PC-9 (cell line): ENCODE data around the gene S100PBP. TPM values are rescaled to one million over a fixed set of nuclear protein-coding genes. Genes with fewer than 3 reads are reported as not detected.

ENCODE experiments used
- BruUV-seq: library from RNA; stranded (reverse); fragments of 400-500 nt; replicated peaks from 2 replicates; lab custom pipeline; 2021; lab: Mats Ljungman, UMichigan
- CTCF ChIA-PET: fragments of 300-600 bp; sonication (Branson Sonifier 250); formaldehyde crosslinking; loops from one replicate; lab custom pipeline; 2022; ENCODE audit warnings: antibody characterized with exemption; lab: Charles Lee
- POLR2A ChIA-PET: fragments of 300-600 bp; sonication (Branson Sonifier 250); formaldehyde crosslinking; loops from one replicate; lab custom pipeline; 2022; ENCODE audit warnings: antibody characterized with exemption; ENCODE audit not compliant: unreplicated experiment; lab: Charles Lee
- DNase-seq, 2 experiments: peaks; one replicate each; pipeline versions ENCODE4 v3.0.0 to v3.0.0-alpha.2; 2015 to 2022; ENCODE audit warnings: mixed read lengths in 1 of 2
- H2AFZ ChIP-seq: fragments of 200-600 bp; sonication (generic); 2 replicates; pipeline ENCODE4 v1.8.1; 2017; ENCODE audit warnings: antibody characterized with exemption
- H3F3A ChIP-seq: fragments of 200-600 bp; sonication (generic); 2 replicates; pipeline ENCODE4 v1.8.1; 2017; ENCODE audit warnings: antibody characterized with exemption, mild to moderate bottlenecking, low read depth; ENCODE audit not compliant: insufficient read depth
- H3K27ac ChIP-seq: fragments of 200-600 bp; sonication (generic); 2 replicates; pipeline ENCODE4 v1.6.1; 2016; ENCODE audit warnings: mixed run types
- H3K27me3 ChIP-seq: fragments of 200-600 bp; sonication (generic); 2 replicates; pipeline ENCODE4 v1.6.1; 2016; ENCODE audit warnings: low read depth, mixed run types; ENCODE audit not compliant: insufficient read depth
- H3K36me3 ChIP-seq: fragments of 200-600 bp; sonication (generic); 2 replicates; pipeline ENCODE4 v1.6.1; 2016; ENCODE audit warnings: low read depth, mixed run types
- H3K4me1 ChIP-seq: fragments of 200-600 bp; sonication (generic); replicated peaks from 2 replicates; pipeline ENCODE4 v1.6.1; 2016; ENCODE audit warnings: mixed run types; ENCODE audit not compliant: insufficient read depth
- H3K4me2 ChIP-seq: fragments of 200-600 bp; sonication (generic); 2 replicates; pipeline ENCODE4 v1.6.1; 2017; ENCODE audit warnings: mixed run types
- H3K4me3 ChIP-seq: fragments of 200-600 bp; sonication (generic); 2 replicates; pipeline ENCODE4 v1.6.1; 2016; ENCODE audit warnings: mixed run types
- H3K79me2 ChIP-seq: fragments of 200-600 bp; sonication (generic); 2 replicates; pipeline ENCODE4 v1.6.1; 2017; ENCODE audit warnings: low read depth, mixed run types
- H3K9me2 ChIP-seq: fragments of 200-600 bp; sonication (generic); 2 replicates; pipeline ENCODE4 v1.8.1; 2017; ENCODE audit warnings: mild to moderate bottlenecking; ENCODE audit not compliant: insufficient read depth
- H3K9me3 ChIP-seq: fragments of 200-600 bp; sonication (generic); 2 replicates; pipeline ENCODE4 v1.8.1; 2016; ENCODE audit warnings: low read depth; ENCODE audit not compliant: insufficient read depth
- H4K20me1 ChIP-seq: fragments of 200-600 bp; sonication (generic); 2 replicates; pipeline ENCODE4 v1.8.1; 2017; ENCODE audit not compliant: insufficient read depth
- EZH2 ChIP-seq: fragments of 200-600 bp; sonication (generic); IDR thresholded peaks from 2 replicates; pipeline ENCODE4 v1.8.0; 2017; ENCODE audit warnings: antibody characterized with exemption, low read depth
- intact Hi-C: fragments of 100-400 bp; cut with micrococcal nuclease; formaldehyde crosslinking; loops from one replicate; pipeline ENCODE4 v1.10.0; 2022; ENCODE audit not compliant: unreplicated experiment
- total RNA-seq: library from RNA; stranded (reverse); gene quantifications from 2 replicates; pipeline ENCODE4 v1.2.3, GENCODE V29; 2021
- TF ChIP-seq, protein P1 (sequence below): fragments of 200-600 bp; sonication (generic); conservative IDR thresholded peaks from 2 replicates; pipeline ENCODE4 v1.6.1; 2017; ENCODE audit warnings: mixed run types, antibody characterized with exemption, mild to moderate bottlenecking, moderate library complexity

S100PBP gene
- total RNA-seq, 1 experiment from 2014 or later = 42.4 TPM

DNA sequence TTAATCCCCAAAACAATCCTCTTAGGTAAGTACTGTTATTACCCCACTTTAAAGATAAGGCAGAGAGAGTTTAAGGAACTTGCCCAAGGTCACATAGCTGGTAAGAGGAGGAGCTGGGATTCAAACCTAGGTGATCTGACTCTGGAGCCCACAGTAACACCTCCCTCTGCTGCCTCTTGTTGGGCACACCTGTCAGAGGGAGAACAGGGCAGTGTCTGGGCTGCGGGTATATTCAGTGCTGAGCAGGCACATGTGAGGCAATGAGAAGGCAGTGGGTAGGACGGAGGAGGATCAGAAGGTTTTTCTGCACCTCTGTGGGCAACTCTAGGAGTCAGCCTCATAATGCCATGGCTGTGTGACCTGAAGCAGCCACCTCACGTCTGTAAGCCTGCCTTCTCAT, 70.7 kb downstream of the S100PBP start:
- Histone ChIP-seq H3K9me2 (no peaks in the 10 kb centered on the region), H2AFZ (no peak overlapping the region), H3K4me1 (no peaks in the 10 kb centered on the region), H3K4me3 (no peak overlapping the region), H3K27me3 (peaks cover 8% of the 10 kb centered on the region; the same call in 1 of the 2 replicates), H3K36me3 (no peaks in the 10 kb centered on the region), H3K79me2 (no peaks in the 10 kb centered on the region), H3F3A (no peaks in the 10 kb centered on the region), H3K9me3 (no peaks in the 10 kb centered on the region), H4K20me1 (no peaks in the 10 kb centered on the region), H3K27ac (no peak overlapping the region), H3K4me2 (no peak overlapping the region)
- CTCF ChIA-PET = no interaction called here
- POLR2A ChIA-PET = no interaction called here
- DNase-seq = no peak
- intact Hi-C loops = no loop called here
- TF ChIP-seq EZH2 = no peak
- TF ChIP-seq, protein P1, sequence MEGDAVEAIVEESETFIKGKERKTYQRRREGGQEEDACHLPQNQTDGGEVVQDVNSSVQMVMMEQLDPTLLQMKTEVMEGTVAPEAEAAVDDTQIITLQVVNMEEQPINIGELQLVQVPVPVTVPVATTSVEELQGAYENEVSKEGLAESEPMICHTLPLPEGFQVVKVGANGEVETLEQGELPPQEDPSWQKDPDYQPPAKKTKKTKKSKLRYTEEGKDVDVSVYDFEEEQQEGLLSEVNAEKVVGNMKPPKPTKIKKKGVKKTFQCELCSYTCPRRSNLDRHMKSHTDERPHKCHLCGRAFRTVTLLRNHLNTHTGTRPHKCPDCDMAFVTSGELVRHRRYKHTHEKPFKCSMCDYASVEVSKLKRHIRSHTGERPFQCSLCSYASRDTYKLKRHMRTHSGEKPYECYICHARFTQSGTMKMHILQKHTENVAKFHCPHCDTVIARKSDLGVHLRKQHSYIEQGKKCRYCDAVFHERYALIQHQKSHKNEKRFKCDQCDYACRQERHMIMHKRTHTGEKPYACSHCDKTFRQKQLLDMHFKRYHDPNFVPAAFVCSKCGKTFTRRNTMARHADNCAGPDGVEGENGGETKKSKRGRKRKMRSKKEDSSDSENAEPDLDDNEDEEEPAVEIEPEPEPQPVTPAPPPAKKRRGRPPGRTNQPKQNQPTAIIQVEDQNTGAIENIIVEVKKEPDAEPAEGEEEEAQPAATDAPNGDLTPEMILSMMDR = no peak
- no TSS peak for BruUV-seq

DNA sequence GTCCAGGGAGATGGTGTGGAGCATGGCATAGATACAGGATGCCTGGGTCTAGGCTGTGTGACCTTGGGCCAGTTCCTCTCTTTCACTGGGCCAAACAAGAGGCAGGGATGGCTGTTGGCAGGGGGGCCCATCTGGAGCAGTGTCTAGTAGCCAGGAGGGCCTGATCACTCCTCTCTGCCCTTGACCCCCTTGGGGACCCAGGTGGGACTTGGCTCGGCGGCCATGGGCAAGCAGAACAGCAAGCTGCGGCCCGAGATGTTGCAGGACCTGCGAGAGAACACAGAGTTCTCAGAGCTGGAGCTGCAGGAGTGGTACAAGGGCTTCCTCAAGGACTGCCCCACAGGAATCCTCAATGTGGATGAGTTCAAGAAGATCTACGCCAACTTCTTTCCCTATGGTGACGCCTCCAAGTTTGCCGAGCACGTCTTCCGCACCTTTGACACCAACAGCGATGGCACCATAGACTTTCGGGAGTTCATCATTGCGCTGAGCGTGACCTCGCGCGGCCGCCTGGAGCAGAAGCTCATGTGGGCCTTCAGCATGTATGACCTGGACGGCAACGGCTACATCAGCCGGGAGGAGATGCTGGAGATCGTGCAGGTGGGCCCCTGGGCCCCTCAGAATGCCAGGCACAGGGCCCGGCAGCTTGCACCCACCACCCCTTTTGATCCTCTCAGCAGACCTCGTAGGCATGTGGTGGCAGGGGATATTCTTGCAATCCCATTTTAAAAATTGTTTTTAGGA, 71.4 kb downstream of the S100PBP start:
- CTCF ChIA-PET = no interaction called here

DNA sequence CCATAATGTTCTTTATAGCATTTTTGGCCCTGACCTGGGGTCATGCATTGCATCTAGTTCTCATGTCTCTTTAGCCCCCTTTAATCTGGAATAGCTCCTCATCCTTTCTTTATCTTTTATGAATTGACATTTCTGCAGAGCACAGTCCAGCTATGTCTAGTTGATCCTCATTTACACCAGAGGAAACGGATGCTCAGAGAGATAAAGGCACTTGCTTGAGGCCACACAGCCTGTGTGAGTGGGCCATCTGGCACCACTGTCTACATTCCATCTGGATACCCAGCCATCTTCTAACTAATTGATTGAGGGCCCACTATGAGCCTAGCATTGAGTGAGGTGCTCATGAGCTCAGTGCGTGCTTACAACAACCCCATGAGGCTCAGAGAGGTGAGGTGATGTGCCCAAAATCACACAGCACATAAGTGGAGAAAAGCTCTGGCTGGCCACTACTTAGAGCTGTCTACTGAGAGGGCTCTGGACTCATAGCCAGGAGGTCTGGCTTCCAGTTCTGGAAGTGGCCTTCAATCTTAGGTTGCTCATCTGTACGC, 72.4 kb downstream of the S100PBP start:
- DNase-seq = no peak
- no peak overlapping the region for H3K27ac ChIP-seq
- POLR2A ChIA-PET = interaction anchor here (0.6 kb wide), 1 partner anchor 178 kb away, joined by 3 read pairs; no protein-coding TSS in a partner anchor
- no peaks in the 10 kb centered on the region for H3K9me2 ChIP-seq
- no TSS peak for BruUV-seq
- no peak overlapping the region for H3K4me2 ChIP-seq
- H3K79me2 ChIP-seq = no peaks in the 10 kb centered on the region
- H3K4me3 ChIP-seq = no peak overlapping the region
- no peak overlapping the region for H2AFZ ChIP-seq
- no peaks in the 10 kb centered on the region for H3F3A ChIP-seq
- no peaks in the 10 kb centered on the region for H3K4me1 ChIP-seq
- CTCF ChIA-PET = interaction anchor here (0.5 kb wide), 1 partner anchor 24 kb away, joined by 12 read pairs; no protein-coding TSS in a partner anchor
- no peak for TF ChIP-seq EZH2
- TF ChIP-seq, protein P1 = no peak
- no peaks in the 10 kb centered on the region for H3K36me3 ChIP-seq
- no peaks in the 10 kb centered on the region for H4K20me1 ChIP-seq
- H3K27me3 ChIP-seq = peaks cover 8% of the 10 kb centered on the region; the same call in 1 of the 2 replicates
- intact Hi-C loops = no loop called here
- H3K9me3 ChIP-seq = no peaks in the 10 kb centered on the region

More for the DNA sequence above, 71.4 kb downstream of the S100PBP start:
- H3K9me2 ChIP-seq = no peaks in the 10 kb centered on the region
- no peak for TF ChIP-seq EZH2
- TF ChIP-seq, protein P1 = no peak
- no peaks in the 10 kb centered on the region for H4K20me1 ChIP-seq
- H3K27ac ChIP-seq = no peak overlapping the region
- POLR2A ChIA-PET = no interaction called here
- no peak overlapping the region for H3K4me3 ChIP-seq
- BruUV-seq = no TSS peak
- no peaks in the 10 kb centered on the region for H3K36me3 ChIP-seq
- H3K79me2 ChIP-seq = no peaks in the 10 kb centered on the region
- H3K4me1 ChIP-seq = no peaks in the 10 kb centered on the region
- H3F3A ChIP-seq = no peaks in the 10 kb centered on the region
- peaks cover 8% of the 10 kb centered on the region; the same call in 1 of the 2 replicates for H3K27me3 ChIP-seq
- no peak for DNase-seq
- no peaks in the 10 kb centered on the region for H3K9me3 ChIP-seq
- intact Hi-C loops = no loop called here
- H2AFZ ChIP-seq = no peak overlapping the region
- no peak overlapping the region for H3K4me2 ChIP-seq
